ENCODE results near the gene GALT.

DNA sequence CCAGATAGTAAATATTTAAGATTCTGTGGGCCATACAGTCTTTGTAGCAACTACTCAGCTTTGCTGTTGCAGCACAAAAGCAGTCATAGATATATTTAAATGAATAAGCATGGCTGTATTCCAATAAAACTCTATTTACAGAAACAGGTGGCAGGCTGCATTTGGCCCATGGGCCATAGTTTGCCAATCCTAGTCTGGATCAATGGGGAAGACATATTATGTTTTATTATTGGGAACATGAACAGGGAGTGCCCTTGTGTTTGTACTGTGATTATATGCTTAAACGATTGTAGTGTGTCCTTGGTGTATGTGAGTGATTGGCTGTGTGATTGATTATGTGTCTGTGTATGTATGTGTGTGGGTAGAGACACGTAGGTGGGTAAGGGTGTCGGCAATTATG lies 28.0 kb downstream of the GALT start:
- TF ChIP-seq, protein P1, sequence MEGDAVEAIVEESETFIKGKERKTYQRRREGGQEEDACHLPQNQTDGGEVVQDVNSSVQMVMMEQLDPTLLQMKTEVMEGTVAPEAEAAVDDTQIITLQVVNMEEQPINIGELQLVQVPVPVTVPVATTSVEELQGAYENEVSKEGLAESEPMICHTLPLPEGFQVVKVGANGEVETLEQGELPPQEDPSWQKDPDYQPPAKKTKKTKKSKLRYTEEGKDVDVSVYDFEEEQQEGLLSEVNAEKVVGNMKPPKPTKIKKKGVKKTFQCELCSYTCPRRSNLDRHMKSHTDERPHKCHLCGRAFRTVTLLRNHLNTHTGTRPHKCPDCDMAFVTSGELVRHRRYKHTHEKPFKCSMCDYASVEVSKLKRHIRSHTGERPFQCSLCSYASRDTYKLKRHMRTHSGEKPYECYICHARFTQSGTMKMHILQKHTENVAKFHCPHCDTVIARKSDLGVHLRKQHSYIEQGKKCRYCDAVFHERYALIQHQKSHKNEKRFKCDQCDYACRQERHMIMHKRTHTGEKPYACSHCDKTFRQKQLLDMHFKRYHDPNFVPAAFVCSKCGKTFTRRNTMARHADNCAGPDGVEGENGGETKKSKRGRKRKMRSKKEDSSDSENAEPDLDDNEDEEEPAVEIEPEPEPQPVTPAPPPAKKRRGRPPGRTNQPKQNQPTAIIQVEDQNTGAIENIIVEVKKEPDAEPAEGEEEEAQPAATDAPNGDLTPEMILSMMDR (conservative IDR thresholded peaks at IDR 0.05; ENCODE audit: low read depth in 2 of 2), result no peak
- TF ChIP-seq POLR2AphosphoS5 (IDR thresholded peaks at IDR 0.05; ENCODE audit: low read depth), result no peak
- TF ChIP-seq, protein P2, sequence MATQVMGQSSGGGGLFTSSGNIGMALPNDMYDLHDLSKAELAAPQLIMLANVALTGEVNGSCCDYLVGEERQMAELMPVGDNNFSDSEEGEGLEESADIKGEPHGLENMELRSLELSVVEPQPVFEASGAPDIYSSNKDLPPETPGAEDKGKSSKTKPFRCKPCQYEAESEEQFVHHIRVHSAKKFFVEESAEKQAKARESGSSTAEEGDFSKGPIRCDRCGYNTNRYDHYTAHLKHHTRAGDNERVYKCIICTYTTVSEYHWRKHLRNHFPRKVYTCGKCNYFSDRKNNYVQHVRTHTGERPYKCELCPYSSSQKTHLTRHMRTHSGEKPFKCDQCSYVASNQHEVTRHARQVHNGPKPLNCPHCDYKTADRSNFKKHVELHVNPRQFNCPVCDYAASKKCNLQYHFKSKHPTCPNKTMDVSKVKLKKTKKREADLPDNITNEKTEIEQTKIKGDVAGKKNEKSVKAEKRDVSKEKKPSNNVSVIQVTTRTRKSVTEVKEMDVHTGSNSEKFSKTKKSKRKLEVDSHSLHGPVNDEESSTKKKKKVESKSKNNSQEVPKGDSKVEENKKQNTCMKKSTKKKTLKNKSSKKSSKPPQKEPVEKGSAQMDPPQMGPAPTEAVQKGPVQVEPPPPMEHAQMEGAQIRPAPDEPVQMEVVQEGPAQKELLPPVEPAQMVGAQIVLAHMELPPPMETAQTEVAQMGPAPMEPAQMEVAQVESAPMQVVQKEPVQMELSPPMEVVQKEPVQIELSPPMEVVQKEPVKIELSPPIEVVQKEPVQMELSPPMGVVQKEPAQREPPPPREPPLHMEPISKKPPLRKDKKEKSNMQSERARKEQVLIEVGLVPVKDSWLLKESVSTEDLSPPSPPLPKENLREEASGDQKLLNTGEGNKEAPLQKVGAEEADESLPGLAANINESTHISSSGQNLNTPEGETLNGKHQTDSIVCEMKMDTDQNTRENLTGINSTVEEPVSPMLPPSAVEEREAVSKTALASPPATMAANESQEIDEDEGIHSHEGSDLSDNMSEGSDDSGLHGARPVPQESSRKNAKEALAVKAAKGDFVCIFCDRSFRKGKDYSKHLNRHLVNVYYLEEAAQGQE (IDR thresholded peaks at IDR 0.05; ENCODE audit: unreplicated experiment), result no peak
- no peak for TF ChIP-seq CREB1 (CRISPR knock-in tag; IDR thresholded peaks at IDR 0.05; ENCODE audit: low read depth)
- no peak for TF ChIP-seq EZH2phosphoT487 (IDR thresholded peaks at IDR 0.05; ENCODE audit: unreplicated experiment)
- TF ChIP-seq NANOG (IDR thresholded peaks at IDR 0.05; ENCODE audit: borderline replicate concordance), result no peak
- no peak for TF ChIP-seq EZH2 (IDR thresholded peaks at IDR 0.05; ENCODE audit: low read depth, unreplicated experiment)
- TF ChIP-seq, protein P3, sequence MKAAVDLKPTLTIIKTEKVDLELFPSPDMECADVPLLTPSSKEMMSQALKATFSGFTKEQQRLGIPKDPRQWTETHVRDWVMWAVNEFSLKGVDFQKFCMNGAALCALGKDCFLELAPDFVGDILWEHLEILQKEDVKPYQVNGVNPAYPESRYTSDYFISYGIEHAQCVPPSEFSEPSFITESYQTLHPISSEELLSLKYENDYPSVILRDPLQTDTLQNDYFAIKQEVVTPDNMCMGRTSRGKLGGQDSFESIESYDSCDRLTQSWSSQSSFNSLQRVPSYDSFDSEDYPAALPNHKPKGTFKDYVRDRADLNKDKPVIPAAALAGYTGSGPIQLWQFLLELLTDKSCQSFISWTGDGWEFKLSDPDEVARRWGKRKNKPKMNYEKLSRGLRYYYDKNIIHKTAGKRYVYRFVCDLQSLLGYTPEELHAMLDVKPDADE (IDR thresholded peaks at IDR 0.05), result no peak
- TF ChIP-seq JUNB (IDR thresholded peaks at IDR 0.05; ENCODE audit: unreplicated experiment), result no peak
- TF ChIP-seq, protein P4, sequence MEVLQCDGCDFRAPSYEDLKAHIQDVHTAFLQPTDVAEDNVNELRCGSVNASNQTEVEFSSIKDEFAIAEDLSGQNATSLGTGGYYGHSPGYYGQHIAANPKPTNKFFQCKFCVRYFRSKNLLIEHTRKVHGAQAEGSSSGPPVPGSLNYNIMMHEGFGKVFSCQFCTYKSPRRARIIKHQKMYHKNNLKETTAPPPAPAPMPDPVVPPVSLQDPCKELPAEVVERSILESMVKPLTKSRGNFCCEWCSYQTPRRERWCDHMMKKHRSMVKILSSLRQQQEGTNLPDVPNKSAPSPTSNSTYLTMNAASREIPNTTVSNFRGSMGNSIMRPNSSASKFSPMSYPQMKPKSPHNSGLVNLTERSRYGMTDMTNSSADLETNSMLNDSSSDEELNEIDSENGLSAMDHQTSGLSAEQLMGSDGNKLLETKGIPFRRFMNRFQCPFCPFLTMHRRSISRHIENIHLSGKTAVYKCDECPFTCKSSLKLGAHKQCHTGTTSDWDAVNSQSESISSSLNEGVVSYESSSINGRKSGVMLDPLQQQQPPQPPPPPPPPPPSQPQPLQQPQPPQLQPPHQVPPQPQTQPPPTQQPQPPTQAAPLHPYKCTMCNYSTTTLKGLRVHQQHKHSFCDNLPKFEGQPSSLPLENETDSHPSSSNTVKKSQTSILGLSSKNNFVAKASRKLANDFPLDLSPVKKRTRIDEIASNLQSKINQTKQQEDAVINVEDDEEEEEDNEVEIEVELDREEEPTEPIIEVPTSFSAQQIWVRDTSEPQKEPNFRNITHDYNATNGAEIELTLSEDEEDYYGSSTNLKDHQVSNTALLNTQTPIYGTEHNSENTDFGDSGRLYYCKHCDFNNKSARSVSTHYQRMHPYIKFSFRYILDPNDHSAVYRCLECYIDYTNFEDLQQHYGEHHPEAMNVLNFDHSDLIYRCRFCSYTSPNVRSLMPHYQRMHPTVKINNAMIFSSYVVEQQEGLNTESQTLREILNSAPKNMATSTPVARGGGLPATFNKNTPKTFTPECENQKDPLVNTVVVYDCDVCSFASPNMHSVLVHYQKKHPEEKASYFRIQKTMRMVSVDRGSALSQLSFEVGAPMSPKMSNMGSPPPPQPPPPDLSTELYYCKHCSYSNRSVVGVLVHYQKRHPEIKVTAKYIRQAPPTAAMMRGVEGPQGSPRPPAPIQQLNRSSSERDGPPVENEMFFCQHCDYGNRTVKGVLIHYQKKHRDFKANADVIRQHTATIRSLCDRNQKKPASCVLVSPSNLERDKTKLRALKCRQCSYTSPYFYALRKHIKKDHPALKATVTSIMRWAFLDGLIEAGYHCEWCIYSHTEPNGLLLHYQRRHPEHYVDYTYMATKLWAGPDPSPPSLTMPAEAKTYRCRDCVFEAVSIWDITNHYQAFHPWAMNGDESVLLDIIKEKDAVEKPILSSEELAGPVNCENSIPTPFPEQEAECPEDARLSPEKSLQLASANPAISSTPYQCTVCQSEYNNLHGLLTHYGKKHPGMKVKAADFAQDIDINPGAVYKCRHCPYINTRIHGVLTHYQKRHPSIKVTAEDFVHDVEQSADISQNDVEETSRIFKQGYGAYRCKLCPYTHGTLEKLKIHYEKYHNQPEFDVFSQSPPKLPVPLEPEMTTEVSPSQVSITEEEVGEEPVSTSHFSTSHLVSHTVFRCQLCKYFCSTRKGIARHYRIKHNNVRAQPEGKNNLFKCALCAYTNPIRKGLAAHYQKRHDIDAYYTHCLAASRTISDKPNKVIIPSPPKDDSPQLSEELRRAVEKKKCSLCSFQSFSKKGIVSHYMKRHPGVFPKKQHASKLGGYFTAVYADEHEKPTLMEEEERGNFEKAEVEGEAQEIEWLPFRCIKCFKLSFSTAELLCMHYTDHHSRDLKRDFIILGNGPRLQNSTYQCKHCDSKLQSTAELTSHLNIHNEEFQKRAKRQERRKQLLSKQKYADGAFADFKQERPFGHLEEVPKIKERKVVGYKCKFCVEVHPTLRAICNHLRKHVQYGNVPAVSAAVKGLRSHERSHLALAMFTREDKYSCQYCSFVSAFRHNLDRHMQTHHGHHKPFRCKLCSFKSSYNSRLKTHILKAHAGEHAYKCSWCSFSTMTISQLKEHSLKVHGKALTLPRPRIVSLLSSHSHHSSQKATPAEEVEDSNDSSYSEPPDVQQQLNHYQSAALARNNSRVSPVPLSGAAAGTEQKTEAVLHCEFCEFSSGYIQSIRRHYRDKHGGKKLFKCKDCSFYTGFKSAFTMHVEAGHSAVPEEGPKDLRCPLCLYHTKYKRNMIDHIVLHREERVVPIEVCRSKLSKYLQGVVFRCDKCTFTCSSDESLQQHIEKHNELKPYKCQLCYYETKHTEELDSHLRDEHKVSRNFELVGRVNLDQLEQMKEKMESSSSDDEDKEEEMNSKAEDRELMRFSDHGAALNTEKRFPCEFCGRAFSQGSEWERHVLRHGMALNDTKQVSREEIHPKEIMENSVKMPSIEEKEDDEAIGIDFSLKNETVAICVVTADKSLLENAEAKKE (CRISPR knock-in tag; IDR thresholded peaks at IDR 0.05), result no peak
- TF ChIP-seq ZNF331 (CRISPR knock-in tag; IDR thresholded peaks at IDR 0.05; ENCODE audit: low read depth), result no peak
- no peak for TF ChIP-seq ZNF114 (CRISPR knock-in tag; IDR thresholded peaks at IDR 0.05)
- no peak for TF ChIP-seq STAT1 (IDR thresholded peaks at IDR 0.05; ENCODE audit: unreplicated experiment)
